Measurements from ENCODE around the gene CRNKL1.

DNA sequence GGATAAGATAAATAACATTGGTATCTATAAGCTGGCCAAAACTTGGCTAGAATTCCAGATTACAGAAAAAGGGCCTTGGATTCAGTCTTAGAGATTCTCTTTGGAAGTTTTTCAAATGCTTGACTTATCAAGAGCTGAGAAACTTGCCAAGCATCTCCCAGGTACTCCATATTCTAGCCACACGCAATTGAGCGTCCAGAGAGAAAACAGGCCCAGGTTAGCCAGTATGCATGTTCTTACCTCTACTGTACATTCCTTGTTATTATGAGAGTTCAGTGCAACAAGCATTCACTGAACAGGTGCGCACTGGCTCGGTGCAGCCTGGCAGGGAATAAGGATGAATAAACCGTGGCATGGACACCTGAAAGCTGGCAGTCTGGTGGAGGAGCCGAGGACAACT, 13.7 kb downstream of the CRNKL1 start:
- TF ChIP-seq, protein P1, sequence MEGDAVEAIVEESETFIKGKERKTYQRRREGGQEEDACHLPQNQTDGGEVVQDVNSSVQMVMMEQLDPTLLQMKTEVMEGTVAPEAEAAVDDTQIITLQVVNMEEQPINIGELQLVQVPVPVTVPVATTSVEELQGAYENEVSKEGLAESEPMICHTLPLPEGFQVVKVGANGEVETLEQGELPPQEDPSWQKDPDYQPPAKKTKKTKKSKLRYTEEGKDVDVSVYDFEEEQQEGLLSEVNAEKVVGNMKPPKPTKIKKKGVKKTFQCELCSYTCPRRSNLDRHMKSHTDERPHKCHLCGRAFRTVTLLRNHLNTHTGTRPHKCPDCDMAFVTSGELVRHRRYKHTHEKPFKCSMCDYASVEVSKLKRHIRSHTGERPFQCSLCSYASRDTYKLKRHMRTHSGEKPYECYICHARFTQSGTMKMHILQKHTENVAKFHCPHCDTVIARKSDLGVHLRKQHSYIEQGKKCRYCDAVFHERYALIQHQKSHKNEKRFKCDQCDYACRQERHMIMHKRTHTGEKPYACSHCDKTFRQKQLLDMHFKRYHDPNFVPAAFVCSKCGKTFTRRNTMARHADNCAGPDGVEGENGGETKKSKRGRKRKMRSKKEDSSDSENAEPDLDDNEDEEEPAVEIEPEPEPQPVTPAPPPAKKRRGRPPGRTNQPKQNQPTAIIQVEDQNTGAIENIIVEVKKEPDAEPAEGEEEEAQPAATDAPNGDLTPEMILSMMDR (IDR thresholded peaks at IDR 0.05), result no peak
- no peak for TF ChIP-seq POLR2AphosphoS5 (IDR thresholded peaks at IDR 0.05)
